Measurements from ENCODE around the gene BEST4. TPM values are rescaled to one million over a fixed set of nuclear protein-coding genes. Genes with fewer than 3 reads are reported as not detected.
"Not testable (repeated sequence)": the region's sequence is repeated elsewhere in the genome, so short reads cannot be mapped to it uniquely, and the experiment has no call there.

BEST4 gene
- total RNA-seq, 1 donor from 2014 or later, result 0.12 TPM

- no peak for ATAC-seq
- intact Hi-C loops (cut with micrococcal nuclease), result no loop called here
- DNase-seq, result no peak
These were observed 47.8 kb downstream of the BEST4 start for GRCh38 chr1:44740179-44740617.

GRCh38 chr1:44739307-44740178 is 48.4 kb downstream of the BEST4 start, which contains the start of gene KIF2C:
KIF2C (plus strand) TSS chr1:44739837; CDS start chr1:44739933, 96 bp downstream.
- peak; percentile 98 for DNase-seq
- intact Hi-C loops (cut with micrococcal nuclease), result no loop called here
- peak; percentile 100 for ATAC-seq

- DNase-seq; ATAC-seq; intact Hi-C loops (cut with micrococcal nuclease): not testable (repeated sequence)
These were observed 49.0 kb downstream of the BEST4 start for GRCh38 chr1:44738953-44739306.

GRCh38 chr1:44735992-44736391 is 52.0 kb downstream of the BEST4 start:
- no peak for ATAC-seq

GRCh38 chr1:44733784-44734183 is 54.2 kb downstream of the BEST4 start:
- no peak for DNase-seq
- no peak for ATAC-seq
- intact Hi-C loops (cut with micrococcal nuclease), result no loop called here

More at GRCh38 chr1:44735992-44736391, 52.0 kb downstream of the BEST4 start:
- no peak for DNase-seq
- intact Hi-C loops (cut with micrococcal nuclease), result no loop called here

Other genes starting within 250 kb of the BEST4 start
- gene TMEM53, start 113.7 kb downstream of the BEST4 start, total RNA-seq, result 9.1 TPM
- 0.92 TPM for gene ARMH1, start 113.5 kb downstream of the BEST4 start, total RNA-seq
- gene RNU5D-1, start 57.0 kb downstream of the BEST4 start, total RNA-seq, result not detected
- gene KIF2C, start 48.3 kb downstream of the BEST4 start, total RNA-seq, result 0.87 TPM
- 727 TPM for gene RPS8, start 12.6 kb downstream of the BEST4 start, total RNA-seq
- gene PLK3, start 12.2 kb upstream of the BEST4 start, total RNA-seq, result 7.5 TPM
- 0.35 TPM for gene DYNLT4, start 19.2 kb upstream of the BEST4 start, total RNA-seq
- gene BTBD19, start 20.4 kb upstream of the BEST4 start, total RNA-seq, result 2.5 TPM
- 0.40 TPM for gene PTCH2, start 55.1 kb upstream of the BEST4 start, total RNA-seq
- 41.5 TPM for gene EIF2B3, start 198.4 kb upstream of the BEST4 start, total RNA-seq
- 23.7 TPM for gene HECTD3, start 223.2 kb upstream of the BEST4 start, total RNA-seq
- 84.8 TPM for gene UROD, start 224.1 kb upstream of the BEST4 start, total RNA-seq

Measured in left ventricle myocardium superior (tissue), 1 donor.